Measurements from ENCODE around the gene TSPEAR.

DNA sequence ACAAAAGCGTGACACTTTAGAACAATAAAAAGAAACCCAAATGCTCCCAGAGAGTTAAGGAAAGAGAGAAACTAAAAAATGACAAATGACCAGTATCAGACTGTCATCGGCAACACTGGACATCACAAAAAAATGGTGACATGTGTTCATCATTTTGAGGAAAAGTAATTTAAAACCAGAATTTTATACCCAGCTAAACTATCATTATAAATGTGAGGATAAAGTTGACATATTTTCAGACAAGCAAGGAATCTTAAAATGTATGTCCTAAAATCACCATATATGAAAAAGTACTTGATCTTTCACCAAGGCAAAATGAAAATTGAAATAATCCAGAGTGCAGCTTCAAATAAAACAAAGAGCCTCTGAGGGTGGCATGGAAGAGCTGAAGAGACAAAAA is 66.5 kb downstream of the TSPEAR start:
- TF ChIP-seq, protein P1, sequence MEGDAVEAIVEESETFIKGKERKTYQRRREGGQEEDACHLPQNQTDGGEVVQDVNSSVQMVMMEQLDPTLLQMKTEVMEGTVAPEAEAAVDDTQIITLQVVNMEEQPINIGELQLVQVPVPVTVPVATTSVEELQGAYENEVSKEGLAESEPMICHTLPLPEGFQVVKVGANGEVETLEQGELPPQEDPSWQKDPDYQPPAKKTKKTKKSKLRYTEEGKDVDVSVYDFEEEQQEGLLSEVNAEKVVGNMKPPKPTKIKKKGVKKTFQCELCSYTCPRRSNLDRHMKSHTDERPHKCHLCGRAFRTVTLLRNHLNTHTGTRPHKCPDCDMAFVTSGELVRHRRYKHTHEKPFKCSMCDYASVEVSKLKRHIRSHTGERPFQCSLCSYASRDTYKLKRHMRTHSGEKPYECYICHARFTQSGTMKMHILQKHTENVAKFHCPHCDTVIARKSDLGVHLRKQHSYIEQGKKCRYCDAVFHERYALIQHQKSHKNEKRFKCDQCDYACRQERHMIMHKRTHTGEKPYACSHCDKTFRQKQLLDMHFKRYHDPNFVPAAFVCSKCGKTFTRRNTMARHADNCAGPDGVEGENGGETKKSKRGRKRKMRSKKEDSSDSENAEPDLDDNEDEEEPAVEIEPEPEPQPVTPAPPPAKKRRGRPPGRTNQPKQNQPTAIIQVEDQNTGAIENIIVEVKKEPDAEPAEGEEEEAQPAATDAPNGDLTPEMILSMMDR (IDR thresholded peaks at IDR 0.05 in 4 of 5, conservative IDR thresholded peaks at IDR 0.05 in 1 of 5) = no peak
- TF ChIP-seq POLR2A (IDR thresholded peaks at IDR 0.05) = no peak

Measured in gastrocnemius medialis (tissue), 4 donors.